Type B pancreatic cell (in vitro differentiated cells): ENCODE results near the gene BACH2. TPM values are rescaled to one million over a fixed set of nuclear protein-coding genes. Genes with fewer than 3 reads are reported as not detected.

Source experiments
- DNase-seq: peaks from one replicate; pipeline ENCODE4 v3.0.0; 2021; ENCODE audit warnings: mixed read lengths; ENCODE audit not compliant: unreplicated experiment; ENCODE audit errors: extremely low spot score
- H3K27ac Mint-ChIP-seq: 2 replicates; pipeline ENCODE4 v1.8.0; 2021; ENCODE audit warnings: mild to moderate bottlenecking, mixed read lengths
- H3K27me3 Mint-ChIP-seq: 2 replicates; pipeline ENCODE4 v1.8.0; 2021; ENCODE audit warnings: mixed read lengths
- H3K36me3 Mint-ChIP-seq: 2 replicates; pipeline ENCODE4 v1.8.0; 2021; ENCODE audit warnings: mixed read lengths
- H3K4me1 Mint-ChIP-seq: one replicate; pipeline ENCODE4 v1.8.0; 2021; ENCODE audit warnings: mixed read lengths; ENCODE audit not compliant: unreplicated experiment
- H3K4me3 Mint-ChIP-seq: 2 replicates; pipeline ENCODE4 v1.8.0; 2021; ENCODE audit warnings: mild to moderate bottlenecking, mixed read lengths
- H3K9me3 Mint-ChIP-seq: 2 replicates; pipeline ENCODE4 v1.8.0; 2021; ENCODE audit warnings: mixed read lengths
- CTCF ChIP-seq: fragments of 200-600 bp; sonication (generic); conservative IDR thresholded peaks from 2 replicates; pipeline ENCODE4 v1.5.0; 2021; ENCODE audit warnings: antibody characterized with exemption, mild to moderate bottlenecking
- total RNA-seq: library from RNA; stranded (reverse); gene quantifications from 2 replicates; pipeline ENCODE4 v1.2.1, GENCODE V29; 2021; ENCODE audit warnings: low replicate concordance

The BACH2 gene
- total RNA-seq, 1 donor from 2014 or later = 33.5 TPM

- H3K4me1 Mint-ChIP-seq = peaks cover 3% of the 10 kb centered on the region
- no peak for DNase-seq
- peaks cover 5% of the 10 kb centered on the region for H3K9me3 Mint-ChIP-seq
- no peaks in the 10 kb centered on the region for H3K27me3 Mint-ChIP-seq
- peaks cover 22% of the 10 kb centered on the region for H3K36me3 Mint-ChIP-seq
- H3K27ac Mint-ChIP-seq = no peak overlapping the region
- no peak overlapping the region for H3K4me3 Mint-ChIP-seq
- TF ChIP-seq CTCF = no peak
These were observed 39.8 kb downstream of the BACH2 start for GRCh38 chr6:90256698-90257485.

GRCh38 chr6:90253631-90254030 is 43.0 kb downstream of the BACH2 start:
- peaks cover 8% of the 10 kb centered on the region for H3K4me1 Mint-ChIP-seq
- H3K27ac Mint-ChIP-seq = no peak overlapping the region
- H3K9me3 Mint-ChIP-seq = no peaks in the 10 kb centered on the region
- H3K27me3 Mint-ChIP-seq = no peaks in the 10 kb centered on the region
- TF ChIP-seq CTCF = no peak
- no peak for DNase-seq
- peaks cover 16% of the 10 kb centered on the region for H3K36me3 Mint-ChIP-seq
- H3K4me3 Mint-ChIP-seq = no peak overlapping the region

- Mint-ChIP-seq H3K27me3 (no peaks in the 10 kb centered on the region), H3K4me1 (peaks cover 8% of the 10 kb centered on the region), H3K4me3 (no peak overlapping the region), H3K36me3 (peaks cover 17% of the 10 kb centered on the region), H3K9me3 (no peaks in the 10 kb centered on the region), H3K27ac (no peak overlapping the region)
- TF ChIP-seq CTCF = no peak
- no peak for DNase-seq
These were observed 45.2 kb downstream of the BACH2 start for GRCh38 chr6:90251295-90251992.

- no peak overlapping the region for H3K27ac Mint-ChIP-seq
- H3K9me3 Mint-ChIP-seq = no peaks in the 10 kb centered on the region
- H3K27me3 Mint-ChIP-seq = no peaks in the 10 kb centered on the region
- peaks cover 8% of the 10 kb centered on the region for H3K4me1 Mint-ChIP-seq
- peaks cover 14% of the 10 kb centered on the region for H3K36me3 Mint-ChIP-seq
- no peak overlapping the region for H3K4me3 Mint-ChIP-seq
- TF ChIP-seq CTCF = no peak
- DNase-seq = no peak
These were observed 46.2 kb downstream of the BACH2 start for GRCh38 chr6:90250405-90250804.

DNA sequence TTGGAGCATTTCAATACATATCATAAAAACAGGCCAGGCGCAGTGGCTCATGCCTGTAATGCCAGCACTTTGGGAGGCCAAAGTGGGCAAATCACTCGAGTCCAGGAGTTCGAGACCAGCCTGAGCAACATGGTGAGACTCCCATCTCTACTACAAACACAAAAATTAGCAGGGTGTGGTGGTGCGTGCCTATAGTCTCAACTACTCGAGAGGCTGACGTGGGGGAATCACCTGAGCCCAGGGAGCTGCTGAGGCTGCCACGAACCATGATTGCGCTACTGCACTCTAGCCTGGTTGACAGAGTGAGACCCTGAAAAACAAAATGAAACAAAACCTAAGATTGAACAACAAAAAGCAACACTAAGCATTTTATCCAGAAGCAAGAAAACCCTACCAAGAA is 47.2 kb downstream of the BACH2 start:
- no peak for DNase-seq
- peaks cover 11% of the 10 kb centered on the region for H3K36me3 Mint-ChIP-seq
- TF ChIP-seq CTCF = no peak
- no peaks in the 10 kb centered on the region for H3K27me3 Mint-ChIP-seq
- H3K9me3 Mint-ChIP-seq = no peaks in the 10 kb centered on the region
- no peak overlapping the region for H3K27ac Mint-ChIP-seq
- no peak overlapping the region for H3K4me3 Mint-ChIP-seq
- peaks cover 8% of the 10 kb centered on the region for H3K4me1 Mint-ChIP-seq
